Right lobe of liver (tissue), 4 donors: ENCODE data around the gene NEK2.

Experiments
- POLR2A ChIP-seq: fragments of 450-650 bp; IDR thresholded peaks from one replicate; pipeline ENCODE4 v1.6.1; 2017; ENCODE audit warnings: antibody characterized with exemption, mild to moderate bottlenecking
- TF ChIP-seq, protein P1 (sequence below), 4 donors: fragments of 200-600 bp in 3 of 4; fragments of 450-650 bp in 1 of 4; IDR thresholded peaks; one replicate each; pipeline versions ENCODE4 v1.5.1 to v1.8.0; 2016 to 2022; ENCODE audit warnings: antibody characterized with exemption in 4 of 4, mild to moderate bottlenecking in 2 of 4
- donor health status: DM: no; HTN: no; CAD: no.
- donor health status: DM: no; HTN: no; CAD: no.
- donor health status: DM: no; HTN: yes; CAD: no.

DNA sequence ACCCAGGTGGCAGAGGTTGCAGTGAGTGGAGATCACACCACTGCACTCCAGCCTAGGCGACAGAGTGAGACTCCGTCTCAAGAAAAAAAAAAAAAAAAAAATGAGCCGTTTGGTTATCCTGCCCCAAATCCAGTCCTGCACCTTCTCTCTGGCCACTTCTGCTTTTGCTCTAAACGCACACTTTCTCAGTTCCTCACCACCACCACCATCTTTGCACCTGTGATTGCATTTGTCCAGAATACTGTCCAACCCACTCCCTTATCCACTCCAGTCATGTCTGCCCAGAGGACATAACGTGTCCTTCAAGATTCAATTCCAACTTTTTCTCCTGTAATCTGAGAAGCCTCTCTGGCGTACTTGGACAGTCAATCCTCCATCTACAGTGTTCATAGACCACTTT is 2.2 kb upstream of the NEK2 start:
- TF ChIP-seq, protein P1, sequence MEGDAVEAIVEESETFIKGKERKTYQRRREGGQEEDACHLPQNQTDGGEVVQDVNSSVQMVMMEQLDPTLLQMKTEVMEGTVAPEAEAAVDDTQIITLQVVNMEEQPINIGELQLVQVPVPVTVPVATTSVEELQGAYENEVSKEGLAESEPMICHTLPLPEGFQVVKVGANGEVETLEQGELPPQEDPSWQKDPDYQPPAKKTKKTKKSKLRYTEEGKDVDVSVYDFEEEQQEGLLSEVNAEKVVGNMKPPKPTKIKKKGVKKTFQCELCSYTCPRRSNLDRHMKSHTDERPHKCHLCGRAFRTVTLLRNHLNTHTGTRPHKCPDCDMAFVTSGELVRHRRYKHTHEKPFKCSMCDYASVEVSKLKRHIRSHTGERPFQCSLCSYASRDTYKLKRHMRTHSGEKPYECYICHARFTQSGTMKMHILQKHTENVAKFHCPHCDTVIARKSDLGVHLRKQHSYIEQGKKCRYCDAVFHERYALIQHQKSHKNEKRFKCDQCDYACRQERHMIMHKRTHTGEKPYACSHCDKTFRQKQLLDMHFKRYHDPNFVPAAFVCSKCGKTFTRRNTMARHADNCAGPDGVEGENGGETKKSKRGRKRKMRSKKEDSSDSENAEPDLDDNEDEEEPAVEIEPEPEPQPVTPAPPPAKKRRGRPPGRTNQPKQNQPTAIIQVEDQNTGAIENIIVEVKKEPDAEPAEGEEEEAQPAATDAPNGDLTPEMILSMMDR (IDR thresholded peaks at IDR 0.05): no peak
- TF ChIP-seq POLR2A: no peak
